Stimulated activated CD4-positive, alpha-beta T cell treated with anti-CD3 and anti-CD28 coated beads, Interleukin-1b, Interleukin-23, amount 100 ng/mL, for 48 hours (primary cell): ENCODE measurements around the gene ADAM23.

Experiments
- DNase-seq: peaks from one replicate; pipeline ENCODE4 v3.0.0-alpha.2; 2020

The ADAM23 gene

DNA sequence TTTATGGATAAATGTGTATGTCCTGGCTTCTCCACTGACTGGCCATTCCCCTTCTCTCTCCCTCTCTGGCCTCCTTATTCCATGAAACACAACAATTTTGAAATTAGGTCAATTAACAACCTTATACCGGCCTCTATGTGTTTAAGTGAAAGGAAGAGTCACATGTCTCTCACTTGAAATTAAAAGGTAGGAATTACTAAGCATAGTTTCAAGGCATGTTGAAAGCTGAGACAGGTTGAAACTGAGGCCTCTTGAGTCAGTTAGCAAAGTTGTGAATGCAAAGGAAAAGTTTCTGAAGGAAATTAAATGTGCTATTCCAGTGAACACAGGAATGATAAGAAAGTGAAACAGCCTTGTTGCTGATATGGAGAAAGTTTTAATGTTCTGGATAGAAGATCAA lies 69.7 kb downstream of the ADAM23 start:
- no peak for DNase-seq

DNA sequence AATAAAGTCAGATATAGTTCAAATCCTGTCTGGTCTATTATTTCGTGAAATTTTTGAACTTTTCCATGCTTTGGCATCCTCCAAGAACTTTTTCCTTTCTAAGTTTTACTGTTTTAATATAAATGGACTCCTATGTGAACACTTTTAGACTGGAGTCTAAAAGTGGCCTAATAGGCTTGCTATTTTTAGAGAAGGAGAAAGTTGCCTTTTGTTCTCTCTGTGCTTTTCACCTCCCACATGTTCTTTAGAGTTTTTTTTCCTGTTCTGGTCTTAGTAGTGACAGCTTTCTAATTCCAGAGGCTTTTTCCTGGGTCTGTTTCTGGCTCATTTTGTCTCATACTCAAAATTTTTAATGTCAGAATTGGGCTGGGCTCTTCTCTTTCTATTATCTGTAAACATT lies 72.2 kb downstream of the ADAM23 start:
- DNase-seq: no peak

DNA sequence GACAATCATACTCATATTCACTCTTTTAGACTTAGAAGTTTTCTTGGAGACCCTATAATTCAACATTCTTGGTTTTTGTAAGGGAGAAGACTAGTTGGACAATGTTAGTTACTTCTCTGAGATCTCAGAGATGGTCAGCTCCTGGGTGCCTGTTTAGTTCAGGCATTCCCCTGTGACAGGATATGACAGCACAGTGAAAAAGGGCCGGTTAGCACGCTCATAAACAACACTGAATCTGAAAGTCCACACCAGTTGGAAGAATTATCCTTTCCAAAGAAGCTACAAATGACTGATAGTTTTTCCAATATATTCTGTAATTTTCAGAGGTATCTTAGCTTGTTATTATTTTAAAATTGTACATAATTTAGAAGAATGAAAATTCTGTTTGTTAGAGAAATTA lies 75.7 kb downstream of the ADAM23 start:
- no peak for DNase-seq

DNA sequence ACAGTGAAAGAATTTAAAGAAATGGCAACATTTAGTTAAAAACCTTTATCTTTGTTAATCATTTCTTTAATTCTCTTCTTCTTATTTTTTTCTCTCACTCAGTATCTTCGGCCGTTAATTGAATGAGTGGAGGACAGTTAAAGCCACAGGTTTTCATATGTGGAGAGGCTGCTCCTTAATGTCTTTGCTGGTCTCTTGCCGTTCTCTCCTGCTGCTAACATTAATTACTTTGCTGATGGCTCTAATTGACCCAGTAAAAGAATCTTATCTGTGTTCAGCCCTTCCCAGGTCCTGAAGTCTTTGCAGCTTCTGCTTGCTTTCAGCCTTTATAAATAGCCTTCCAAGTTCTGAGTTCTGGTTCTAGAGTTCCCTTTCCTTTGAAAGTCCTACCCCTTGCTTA lies 77.1 kb downstream of the ADAM23 start:
- DNase-seq: no peak

DNA sequence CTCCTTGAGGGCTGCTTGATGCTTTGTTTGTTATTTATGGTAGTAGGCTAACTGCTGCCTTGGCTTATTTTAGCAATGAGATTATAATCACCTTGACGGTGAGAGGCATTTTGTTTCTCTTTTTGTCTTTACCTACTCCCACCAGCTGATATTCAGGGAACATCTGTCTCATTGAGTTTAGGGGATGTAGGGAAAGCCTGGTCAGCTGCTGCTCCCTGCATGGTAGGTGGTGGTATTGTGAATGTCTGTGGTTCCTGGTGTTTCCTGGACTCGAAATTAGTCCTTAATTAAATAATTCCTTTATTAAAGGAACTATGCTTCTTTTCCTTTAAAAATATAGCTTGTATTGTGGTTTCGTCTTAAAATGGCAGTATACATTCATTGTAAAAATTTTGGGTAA lies 77.8 kb downstream of the ADAM23 start:
- no peak for DNase-seq

DNA sequence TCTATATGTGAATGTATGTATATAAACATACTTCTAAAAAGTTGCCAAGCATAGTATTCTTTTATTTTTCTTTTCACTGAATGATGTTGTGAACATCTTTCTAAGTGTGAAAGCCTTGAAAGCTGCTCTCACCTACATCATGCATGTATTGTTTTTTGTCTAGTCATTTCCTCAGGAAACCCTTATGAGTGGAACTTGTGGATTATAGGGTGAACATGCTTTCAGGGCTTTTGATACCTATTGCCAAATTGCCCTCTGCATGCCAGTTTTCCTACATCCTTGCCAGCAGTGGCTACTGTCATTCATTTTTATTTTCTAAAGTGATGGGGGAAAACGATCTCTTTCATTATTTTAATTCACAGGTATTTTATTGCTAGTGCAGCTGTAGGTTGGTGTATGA lies 78.3 kb downstream of the ADAM23 start:
- no peak for DNase-seq

DNA sequence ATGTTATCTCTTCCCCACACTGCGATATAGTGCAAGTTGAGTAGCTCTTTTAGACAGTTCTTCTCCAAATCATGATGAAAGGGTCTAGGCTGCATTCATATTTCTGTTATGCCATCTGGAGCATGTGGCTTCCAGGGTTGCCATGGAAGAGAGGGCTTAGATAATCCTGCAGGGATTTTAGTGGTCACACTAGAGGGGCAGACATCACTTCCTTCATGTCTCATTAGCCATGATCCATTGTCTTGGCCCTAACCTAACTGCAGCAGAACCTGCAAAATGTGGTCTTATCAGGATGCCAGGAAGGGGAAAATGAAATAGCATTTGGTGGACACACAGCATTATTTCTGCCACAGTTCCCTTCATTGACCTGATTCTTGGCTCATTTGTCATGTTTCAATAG lies 83.1 kb downstream of the ADAM23 start:
- no peak for DNase-seq

DNA sequence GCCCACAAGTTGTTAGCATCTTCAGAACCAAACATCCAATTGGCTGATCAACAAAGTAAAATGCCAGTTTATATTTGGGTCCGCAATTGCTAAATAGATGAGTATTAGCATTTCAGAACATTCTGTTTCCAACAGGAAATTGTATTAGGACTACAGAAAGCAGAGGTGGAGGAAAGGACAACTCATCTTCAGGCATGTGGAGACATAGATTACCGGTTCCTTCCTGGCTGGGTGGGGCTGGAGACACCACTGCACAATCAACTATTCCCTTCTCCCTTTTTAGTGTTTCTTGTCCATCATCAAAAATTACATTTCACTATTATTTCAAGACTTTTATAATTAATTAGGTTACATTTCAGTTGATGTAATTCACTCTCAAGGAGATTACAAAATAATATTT lies 83.8 kb downstream of the ADAM23 start:
- no peak for DNase-seq

DNA sequence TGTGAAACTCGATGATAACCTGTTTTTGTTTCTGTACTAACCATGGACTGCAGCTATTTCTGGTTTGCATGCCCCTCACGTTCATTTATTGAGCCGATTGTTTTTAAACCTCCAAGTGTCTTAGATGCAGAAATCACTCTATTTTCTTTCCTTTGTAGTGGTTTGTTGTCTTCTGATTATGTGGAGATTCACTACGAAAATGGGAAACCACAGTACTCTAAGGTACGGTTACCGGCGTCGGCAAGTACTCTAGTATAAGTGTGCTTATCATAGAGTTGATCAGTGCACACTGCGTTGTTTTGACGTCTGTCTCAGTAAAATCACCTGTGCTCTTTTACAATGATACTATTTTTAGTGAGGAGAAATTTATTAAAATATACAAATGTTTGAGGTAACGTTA lies 87.4 kb downstream of the ADAM23 start:
- peak; percentile 5 for DNase-seq

DNA sequence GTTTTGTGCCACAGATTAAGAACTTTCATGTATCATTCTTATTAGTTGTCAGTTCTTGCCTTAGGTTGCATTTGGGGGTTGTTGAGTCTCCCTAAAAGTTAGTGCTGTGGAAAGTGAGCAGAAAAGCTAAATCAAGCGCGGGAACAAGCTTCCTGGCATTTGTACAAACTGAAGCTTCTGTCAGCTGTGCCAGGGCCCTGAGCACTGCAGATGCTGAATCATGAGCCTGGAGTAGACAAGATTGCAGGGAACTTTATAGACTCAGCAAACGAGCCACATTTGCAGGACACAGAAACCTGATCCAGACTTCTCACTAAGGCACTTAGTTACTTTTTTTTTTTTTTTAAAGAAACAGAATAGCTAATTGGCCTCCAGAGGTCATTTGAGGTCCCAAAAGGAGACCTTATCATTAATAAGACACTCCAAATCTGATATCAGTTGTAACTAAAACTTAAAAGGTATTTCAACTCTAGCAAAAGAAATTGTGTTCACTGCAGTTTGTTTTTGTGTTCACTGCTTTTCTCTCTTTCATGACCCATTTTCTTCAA lies 88.7 kb downstream of the ADAM23 start:
- DNase-seq: no peak

DNA sequence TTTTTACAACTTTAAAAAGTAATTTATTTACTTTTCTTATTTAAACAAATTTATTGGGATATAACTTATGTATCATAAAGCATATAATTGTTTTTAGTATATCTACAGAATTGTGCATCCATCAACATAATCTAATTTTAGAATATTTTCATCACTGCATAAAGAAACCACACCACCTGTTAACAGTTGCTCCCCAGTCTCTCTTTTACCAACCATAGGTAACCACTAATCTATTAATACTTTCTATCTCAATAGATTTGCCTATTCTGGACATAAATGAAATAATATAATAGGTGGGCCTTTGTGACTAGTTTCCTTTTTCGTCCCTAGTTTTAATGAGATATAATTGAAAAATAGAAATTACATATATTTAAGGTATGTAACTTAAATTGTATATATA lies 90.6 kb downstream of the ADAM23 start:
- DNase-seq: no peak

DNA sequence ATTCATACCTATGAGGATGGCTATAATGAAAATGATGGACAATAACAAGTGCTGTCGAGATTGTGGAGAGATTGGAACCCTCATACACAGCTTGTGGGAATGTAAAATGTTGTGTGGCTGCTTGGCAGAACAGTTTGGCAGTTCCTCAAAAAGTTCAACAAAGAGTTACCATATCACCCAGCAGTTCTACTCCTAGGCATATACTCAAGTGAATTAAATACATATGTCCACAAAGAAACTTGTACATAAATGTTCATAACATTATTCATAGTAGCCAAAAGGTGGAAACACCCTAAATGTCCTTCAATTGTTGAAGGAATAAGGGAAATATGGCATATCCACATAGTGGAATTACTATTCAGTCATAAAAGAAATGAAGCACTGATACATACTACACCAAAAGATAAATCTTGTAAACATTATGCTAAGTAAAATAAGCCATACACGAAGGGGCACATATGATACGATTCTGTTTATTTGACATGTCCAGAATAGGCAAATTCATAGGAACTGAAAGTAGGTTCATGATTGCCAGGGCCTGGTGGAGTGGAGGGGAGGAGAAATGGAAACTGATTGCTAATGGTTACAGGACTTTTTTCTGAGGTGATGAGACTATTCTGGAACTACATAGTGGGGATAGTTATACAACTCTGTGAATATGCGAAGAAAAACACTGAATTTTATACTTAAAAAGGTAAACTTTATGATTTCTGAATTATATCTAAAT lies 92.1 kb downstream of the ADAM23 start:
- no peak for DNase-seq

DNA sequence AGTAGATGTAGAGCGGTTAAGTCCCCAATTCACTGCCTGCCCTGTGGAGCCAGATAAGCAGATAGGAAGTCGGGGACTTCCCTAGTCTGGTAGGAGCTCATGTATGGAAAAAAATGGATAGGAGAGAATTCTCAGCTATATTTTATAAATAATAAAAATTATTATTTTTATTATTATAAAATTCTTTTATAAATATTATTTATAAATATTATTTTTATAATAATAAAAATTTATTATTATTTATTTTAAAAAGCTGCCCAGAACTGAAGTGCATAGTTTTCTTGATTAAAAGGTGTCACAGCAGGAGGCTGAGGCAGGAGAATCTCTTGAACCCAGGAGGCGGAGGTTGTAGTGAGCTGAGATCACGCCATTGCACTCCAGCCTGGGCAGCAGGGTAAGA lies 97.4 kb downstream of the ADAM23 start:
- DNase-seq: no peak

DNA sequence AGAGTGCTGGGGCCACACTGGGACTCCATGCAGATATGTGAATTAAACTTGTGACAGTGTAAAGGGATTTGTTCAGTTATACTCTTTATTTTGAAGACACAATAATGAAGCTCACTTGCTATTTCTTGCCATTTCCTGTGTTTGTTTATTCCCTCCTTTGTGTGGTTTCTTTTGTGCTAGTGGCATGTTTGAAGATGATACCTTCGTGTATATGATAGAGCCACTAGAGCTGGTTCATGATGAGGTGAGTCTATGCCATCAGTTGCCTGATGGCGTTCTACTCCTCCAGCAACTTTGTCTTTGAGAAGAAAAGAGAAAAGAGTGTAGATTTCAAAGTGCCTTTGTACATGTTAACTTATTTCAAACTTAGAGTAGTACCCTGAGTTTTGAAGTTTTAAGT lies 99.7 kb downstream of the ADAM23 start:
- DNase-seq: no peak

DNA sequence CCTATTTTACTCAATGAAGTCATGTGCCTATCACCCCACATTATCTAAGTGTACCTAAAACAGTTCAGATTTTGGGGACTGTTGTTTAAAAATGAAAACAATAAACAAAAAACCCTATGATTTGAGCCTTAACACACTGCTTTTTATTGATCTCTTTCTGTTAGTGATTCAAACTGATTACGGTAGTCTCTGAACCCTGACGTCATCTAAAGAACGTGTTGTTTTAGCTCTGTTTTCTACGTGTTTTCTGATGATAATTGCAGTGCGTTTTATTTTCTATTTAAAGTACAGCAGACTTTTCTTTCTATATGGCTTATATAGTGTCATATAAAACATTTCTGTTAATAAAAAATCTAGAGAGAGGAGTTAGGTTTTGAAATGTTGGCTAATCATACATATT lies 105.1 kb downstream of the ADAM23 start:
- no peak for DNase-seq

DNA sequence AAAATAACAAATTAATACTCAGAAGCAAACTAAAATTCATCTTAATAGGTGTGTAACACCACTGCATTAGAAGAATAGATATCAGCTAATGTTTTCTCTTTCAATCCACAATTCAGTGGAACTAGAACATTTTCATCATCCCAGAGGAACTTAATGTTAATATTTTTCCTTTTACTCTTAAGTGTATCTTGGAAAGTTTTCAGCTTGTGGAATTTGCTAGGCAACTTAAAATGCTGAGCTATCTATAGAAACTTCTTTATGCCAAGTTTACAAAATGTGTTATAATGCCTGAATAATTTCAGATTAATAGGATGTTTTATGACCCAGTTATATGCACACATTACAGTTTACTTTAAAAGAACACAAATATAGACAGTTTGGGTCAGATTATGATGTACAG lies 112.4 kb downstream of the ADAM23 start:
- no peak for DNase-seq

DNA sequence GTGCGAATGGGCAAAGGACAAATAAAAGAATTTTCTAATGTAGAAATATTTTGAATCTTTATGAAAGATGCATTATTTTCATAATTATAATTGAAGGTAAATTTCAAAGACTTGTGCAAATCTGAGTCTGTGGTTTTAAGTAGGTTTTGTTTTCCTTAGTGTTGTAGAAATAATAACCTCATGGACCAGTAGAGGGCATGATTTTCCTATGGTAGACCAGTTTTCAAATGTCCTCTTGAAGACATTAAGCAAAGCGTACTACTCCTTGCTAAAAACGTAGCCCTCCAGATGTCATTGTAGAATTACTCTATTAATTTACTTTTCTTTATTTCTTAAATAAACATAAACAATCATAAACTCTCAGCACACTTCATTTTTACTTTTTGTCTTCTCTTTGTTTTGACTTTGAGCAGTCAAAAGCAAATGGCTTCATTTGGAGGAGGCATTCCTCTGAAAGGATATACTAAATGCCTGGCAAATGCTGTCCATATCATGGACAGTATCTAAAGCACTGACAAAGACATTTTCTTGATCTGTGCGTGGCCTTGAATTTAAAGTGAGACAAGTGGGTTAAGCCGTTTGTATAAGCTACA lies 113.1 kb downstream of the ADAM23 start:
- DNase-seq: no peak

DNA sequence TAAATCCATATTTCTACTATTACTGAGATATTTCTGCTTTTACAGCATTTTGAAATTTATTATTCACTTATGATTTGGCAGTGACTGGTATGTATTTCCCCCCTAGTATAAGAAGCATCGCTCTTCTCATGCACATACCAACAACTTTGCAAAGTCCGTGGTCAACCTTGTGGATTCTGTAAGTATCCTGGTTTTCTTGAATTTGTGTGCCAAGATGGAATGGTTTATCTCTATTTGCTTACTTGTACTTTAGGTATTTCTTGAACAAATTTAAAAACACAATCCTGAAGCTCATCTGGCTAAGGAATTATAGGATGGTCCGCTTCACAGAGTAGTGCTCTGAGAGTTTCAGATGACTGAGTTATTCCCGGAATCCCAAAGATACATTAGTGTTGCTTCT lies 114.0 kb downstream of the ADAM23 start:
- no peak for DNase-seq

DNA sequence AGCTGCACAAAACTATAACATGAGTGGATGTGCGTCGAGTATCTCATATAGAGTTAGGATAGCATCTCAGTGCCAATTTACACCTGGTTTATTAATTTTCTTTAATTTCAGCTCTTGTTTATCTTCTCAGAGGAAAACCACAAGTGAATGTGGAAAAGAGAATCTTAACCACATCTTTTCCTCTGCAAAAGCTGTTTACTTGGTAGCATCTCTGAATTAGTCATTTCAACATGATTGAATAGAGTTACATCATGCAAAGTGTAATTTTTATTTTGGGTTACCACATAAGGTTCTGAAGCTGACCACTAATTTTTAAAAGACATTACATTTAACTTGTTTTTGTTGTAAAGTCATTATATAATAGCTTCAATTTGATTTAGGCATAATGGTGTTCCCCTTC lies 115.2 kb downstream of the ADAM23 start:
- no peak for DNase-seq

DNA sequence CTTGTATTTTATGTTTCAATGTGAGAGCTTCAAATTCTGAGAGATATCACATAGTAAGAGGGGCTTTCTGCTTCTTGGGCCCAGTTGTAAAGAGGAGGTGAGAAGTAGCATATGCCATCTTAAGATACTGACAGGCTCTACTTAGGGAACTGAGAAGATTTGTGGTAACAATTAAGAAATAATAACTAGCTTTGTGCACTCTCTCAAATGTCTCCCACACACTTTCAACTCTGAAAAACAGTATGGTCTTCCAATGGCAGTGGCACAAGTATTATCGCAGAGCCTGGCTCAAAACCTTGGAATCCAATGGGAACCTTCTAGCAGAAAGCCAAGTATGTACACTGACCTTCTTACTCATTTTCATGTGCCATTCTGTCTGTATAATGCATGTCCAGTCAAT lies 118.6 kb downstream of the ADAM23 start:
- DNase-seq: no peak

DNA sequence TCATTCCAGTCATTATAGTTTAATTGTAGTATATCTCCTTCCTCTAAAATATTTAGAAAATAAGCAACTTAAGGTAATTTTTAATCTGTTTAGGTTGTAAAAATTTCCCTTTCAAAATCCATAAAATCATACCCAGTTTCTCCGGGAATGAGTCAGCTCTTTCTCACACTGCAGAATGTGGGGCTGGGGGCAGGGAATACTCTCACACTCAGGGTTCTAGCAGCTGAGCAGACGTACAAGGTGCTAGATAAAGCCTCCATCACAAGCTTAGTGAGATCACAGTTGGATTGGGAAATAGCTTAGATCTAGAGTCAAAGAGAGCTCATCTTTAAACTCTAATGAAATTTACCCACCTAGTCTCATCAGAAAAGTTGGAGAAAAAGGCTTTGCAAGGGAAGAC lies 119.0 kb downstream of the ADAM23 start:
- DNase-seq: no peak

DNA sequence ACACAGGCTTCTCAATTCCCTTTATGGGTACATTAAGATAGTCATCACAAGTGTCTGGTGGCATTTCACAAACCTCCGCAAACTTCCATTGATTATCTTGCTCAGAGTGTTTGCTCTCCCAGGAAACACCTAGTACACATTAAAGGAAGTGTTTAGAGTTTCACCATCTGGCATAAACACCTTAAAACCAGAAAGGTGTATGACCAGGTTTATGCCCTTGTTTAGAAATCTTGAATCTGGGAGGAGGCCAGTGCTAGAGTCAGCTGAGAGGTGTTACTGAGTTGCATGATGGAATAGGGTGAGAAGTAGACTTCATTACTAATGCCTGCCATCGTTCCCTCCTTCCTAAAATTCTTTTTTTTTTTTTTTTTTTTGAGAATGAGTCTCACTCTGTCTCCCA lies 120.0 kb downstream of the ADAM23 start:
- DNase-seq: no peak

DNA sequence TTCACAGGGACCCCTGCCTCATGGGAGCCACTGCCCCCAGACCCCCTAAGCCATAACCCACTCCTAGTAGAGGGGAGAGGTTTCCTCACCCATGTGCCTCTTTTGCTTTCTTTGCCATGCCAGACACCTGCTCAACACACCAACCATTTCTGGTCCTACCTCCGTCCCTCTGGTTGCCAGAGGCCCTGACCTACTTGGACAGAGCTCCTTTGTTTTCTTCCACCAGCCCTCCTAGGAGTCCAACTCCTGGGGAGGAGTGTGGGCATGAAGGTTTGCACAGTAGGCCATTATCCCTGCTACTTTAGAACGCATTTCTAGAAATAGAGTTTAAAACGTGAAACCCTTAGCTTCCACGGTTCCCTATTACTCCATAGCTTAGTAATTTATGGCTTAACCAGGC lies 122.3 kb downstream of the ADAM23 start:
- no peak for DNase-seq

DNA sequence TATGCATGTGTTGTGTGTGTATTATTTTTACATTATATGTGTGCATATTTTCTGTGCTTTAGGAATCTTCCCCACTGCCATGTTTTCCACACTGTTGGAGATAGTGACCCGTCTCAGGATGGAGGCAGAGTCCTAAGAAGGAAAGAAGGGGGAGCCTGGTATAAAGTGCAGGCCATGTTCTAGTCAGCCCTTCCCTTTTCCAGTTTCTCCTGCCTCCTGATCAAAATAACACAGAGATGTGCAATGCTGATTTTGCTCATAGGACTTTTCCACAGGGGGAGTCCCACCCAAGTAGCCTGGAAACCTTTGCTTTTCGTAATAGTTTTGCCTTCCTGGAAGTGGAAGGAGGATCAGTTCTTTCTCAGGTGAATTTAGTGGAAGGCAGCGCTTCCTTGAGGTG lies 126.1 kb downstream of the ADAM23 start:
- DNase-seq: no peak

DNA sequence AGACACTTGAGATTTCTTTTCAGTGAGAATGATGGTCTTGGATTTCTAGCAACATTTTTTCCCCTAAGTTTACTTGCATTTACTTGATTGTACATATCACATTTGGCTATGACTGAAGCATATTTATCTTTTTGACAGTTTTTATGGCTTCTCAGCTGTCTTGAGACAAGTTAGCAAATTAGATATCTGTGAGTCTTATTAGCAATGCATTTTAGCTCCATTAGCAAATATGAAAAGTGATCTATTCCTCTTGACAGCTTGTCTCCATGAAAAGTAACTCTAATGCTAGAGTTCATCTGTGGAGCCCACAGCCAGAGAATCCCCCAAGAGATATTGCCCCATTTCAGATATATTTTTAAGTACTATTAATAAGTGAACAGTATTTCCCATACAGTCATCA lies 126.9 kb downstream of the ADAM23 start:
- DNase-seq: no peak
